ENCODE data around the gene LAMC1.

GRCh38 chr1:183179033-183179432 is 155.8 kb downstream of the LAMC1 start:
- TF ChIP-seq CTCF (IDR thresholded peaks at IDR 0.05) (no peak), POLR2AphosphoS5 (IDR thresholded peaks at IDR 0.05) (no peak), POLR2A (IDR thresholded peaks at IDR 0.05; ENCODE audit: low read depth) (no peak), EP300 (IDR thresholded peaks at IDR 0.05) (no peak)
